GM18873 (cell line): ENCODE measurements around the gene C2orf49.
A peak's percentile ranks its signal among the peaks of the same experiment; 100 is the strongest.

ENCODE experiments used
- ATAC-seq: cut with Tn5 transposase; IDR thresholded peaks from one replicate; pipeline ENCODE4 v1.9.1; 2021; ENCODE audit warnings: mild to moderate bottlenecking, moderate library complexity, moderate number of reproducible peaks; ENCODE audit not compliant: unreplicated experiment, low FRiP score

C2orf49 gene

DNA sequence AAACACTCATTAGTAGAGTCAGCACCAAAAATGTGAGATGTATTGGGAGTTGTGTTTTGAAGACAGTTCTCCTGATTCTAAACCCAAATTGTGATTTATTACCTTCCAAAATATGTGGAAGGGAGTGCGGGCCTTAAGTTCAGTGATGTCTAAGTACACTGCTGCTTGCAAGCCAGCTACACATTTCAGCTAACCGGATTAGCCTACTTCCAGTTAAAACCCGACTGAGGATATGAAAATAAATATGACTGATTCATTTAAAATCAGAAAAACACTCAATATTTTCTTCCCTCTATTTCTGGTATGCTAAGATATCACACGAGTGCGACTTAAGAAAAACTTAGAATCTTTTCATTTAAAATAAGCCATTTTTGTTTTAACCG lies 60.6 kb downstream of the C2orf49 start:
- no peak for ATAC-seq

DNA sequence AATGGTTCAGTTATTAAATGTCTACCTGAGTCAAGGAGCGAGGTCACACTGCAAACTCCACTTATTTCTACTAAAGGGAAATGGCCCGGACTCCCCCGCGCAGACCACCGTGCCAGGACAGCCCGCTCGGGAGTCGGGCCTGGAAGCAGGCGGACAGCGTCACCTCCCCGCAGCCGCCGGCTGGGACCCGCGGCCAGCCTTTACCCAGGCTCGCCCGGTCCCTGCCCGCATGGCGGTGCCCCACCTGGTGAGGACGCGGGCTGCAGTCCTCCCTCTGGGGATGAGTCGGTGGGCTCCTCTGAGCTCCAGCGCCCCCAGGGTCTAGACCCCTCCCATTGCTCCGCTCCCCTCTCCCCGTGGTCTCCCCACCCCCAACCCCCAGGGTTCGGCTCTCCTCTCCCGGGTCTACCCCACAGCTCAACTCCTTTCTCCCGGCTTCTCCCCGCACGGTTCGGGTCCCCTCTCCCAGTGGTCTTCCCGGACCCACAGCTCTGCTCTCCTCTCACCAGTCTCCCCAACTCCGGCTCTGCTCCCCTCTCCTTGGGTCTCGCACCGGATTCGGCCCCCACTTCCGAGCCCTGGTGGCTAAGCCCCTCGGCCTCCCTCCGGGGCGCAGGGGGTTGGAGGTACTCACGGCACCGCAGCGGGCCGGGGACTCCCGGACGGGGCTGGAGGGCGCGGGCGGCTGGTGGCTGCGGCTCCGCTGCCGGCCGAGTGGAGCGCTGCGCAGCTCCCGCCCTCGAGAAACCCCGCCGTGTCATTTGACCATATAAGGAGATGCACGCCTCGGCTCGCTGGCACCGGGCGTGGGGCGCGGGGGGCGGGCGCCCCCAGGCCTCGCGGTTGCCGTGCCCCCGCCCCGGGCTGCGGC lies 61.2 kb downstream of the C2orf49 start, which contains the start of gene FHL2:
Gene FHL2, minus strand, starts transcription at position 716 of the 871 bp plus-strand sequence. CDS start 12,535 bp downstream, outside the sequence.
- ATAC-seq: peak; percentile 93
